AG10803 (cell line): Measurements from ENCODE around the gene CABP1.

Source experiments
- DNase-seq: peaks from one replicate; pipeline ENCODE4 v3.0.0; 2010; ENCODE audit warnings: low read depth
- H3K4me3 ChIP-seq: 2 replicates; pipeline ENCODE4 v1.5.1; 2011; ENCODE audit warnings: mild to moderate bottlenecking, low read length, control low read depth
- TF ChIP-seq, protein P1 (sequence below): conservative IDR thresholded peaks from 2 replicates; pipeline ENCODE4 v1.5.1; 2011; ENCODE audit warnings: mild to moderate bottlenecking, low read length, control low read depth, inconsistent platforms

The CABP1 gene

DNA sequence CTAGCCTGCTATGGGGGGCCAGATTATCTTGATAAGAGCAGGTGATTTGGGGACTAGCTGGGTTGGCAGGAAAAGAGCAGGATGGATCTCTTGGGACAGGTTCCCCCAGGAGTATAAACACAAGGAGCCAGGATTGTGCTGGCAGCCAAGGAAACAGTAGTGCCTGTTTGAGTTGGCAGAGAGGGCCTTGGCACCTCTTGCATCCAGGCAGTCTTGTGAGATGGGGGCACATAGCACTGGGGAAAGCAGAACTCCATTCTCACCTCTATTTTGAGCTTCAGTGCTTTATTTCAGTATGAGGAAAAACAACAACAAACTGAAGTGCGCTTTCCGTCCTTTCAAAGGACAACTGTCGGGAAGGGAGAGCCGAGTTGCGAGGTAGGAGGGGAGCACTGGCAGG is 60.5 kb downstream of the CABP1 start:
- TF ChIP-seq, protein P1, sequence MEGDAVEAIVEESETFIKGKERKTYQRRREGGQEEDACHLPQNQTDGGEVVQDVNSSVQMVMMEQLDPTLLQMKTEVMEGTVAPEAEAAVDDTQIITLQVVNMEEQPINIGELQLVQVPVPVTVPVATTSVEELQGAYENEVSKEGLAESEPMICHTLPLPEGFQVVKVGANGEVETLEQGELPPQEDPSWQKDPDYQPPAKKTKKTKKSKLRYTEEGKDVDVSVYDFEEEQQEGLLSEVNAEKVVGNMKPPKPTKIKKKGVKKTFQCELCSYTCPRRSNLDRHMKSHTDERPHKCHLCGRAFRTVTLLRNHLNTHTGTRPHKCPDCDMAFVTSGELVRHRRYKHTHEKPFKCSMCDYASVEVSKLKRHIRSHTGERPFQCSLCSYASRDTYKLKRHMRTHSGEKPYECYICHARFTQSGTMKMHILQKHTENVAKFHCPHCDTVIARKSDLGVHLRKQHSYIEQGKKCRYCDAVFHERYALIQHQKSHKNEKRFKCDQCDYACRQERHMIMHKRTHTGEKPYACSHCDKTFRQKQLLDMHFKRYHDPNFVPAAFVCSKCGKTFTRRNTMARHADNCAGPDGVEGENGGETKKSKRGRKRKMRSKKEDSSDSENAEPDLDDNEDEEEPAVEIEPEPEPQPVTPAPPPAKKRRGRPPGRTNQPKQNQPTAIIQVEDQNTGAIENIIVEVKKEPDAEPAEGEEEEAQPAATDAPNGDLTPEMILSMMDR, result no peak
- no peak for DNase-seq
- H3K4me3 ChIP-seq, result no peak overlapping the region

DNA sequence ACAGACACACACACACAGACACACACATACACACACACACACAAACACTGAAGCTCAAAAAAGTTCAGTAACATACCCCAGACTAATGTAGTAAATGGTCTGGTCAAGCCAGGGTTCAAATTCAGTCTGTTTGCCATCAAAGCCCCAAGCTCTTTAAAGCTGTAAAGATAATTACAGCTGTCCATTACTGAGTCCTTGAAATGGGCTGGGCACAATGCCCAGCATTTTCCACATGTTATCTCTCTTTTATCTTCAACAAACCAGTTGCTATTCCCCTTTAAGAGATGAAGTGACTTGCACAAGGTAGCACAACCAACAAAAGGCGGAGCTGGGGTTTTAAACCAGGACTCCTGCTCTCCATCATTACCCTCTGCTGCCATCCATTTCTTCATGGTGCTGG is 62.2 kb downstream of the CABP1 start:
- no peak overlapping the region for H3K4me3 ChIP-seq
- DNase-seq, result no peak
- TF ChIP-seq, protein P1, result no peak

DNA sequence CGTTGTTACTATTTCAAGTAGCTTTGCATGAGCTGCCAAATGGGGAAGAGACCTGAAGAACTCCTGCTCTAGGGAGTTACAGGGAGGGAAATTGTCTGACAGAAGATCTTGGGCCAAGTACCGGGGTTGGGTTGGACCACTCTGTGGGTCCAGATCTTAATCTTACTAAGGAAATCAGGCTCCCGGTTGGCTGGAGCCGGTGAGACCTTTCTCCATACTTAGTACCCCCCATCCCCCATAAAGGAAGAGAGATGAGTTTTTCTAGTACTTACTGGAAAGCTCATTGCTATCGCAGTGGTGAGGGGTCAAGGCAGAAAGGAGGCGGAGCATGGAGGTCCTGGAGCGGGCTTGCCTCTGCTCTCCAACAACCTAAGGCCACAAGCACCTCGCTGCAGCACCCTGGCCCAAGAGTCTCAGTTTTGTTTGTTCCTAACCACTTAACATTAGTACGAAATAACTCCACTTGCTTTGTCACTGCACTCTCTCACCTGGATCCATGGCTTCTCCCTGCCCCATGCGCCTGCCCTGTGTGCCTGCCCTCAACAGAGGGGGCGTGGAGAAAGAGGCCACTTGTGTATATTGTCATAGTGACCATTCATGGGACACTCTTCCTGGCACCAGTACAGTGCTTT is 63.0 kb downstream of the CABP1 start:
- TF ChIP-seq, protein P1, result no peak
- H3K4me3 ChIP-seq, result no peak overlapping the region
- DNase-seq, result no peak

DNA sequence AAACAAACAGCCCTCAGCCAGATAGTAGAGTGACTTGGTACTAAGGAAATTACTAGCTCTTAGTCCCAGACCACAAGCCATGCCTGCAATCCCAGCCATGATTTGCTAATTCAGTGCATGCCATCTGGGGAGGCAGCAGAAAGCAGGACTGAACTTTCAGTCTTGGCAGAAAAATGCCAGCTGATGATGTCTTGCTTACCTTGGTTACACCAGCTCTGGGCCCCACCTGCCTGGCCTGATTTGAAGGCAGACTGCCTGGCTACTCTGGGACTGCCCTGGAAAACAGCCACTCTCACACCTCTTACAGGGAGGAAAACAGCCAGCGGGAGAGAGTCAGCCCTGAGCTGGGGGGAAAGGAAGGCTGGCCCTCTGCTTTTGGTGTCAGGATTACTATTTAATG is 65.2 kb downstream of the CABP1 start:
- H3K4me3 ChIP-seq, result no peak overlapping the region
- TF ChIP-seq, protein P1, result no peak
- no peak for DNase-seq

DNA sequence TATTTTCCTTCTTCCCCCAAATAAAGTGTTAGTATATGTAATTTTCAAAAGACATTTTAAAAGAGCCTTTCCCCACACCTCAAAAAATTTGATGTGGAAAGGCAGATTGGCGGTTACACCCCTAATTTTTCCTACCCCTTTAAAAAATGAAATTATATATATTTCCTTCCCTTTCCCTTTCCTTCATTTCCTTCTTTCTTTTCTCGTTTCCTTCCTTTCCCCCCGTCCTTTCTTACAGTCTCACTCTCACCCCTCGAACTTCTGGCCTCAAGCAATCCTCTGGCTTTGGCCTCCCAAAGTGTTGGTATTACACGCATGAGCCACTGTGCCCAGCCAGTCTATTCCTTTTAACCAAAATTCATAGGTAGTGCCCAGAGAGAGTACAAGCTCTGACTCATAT is 65.6 kb downstream of the CABP1 start:
- TF ChIP-seq, protein P1, result no peak
- H3K4me3 ChIP-seq, result no peak overlapping the region
- DNase-seq, result no peak

DNA sequence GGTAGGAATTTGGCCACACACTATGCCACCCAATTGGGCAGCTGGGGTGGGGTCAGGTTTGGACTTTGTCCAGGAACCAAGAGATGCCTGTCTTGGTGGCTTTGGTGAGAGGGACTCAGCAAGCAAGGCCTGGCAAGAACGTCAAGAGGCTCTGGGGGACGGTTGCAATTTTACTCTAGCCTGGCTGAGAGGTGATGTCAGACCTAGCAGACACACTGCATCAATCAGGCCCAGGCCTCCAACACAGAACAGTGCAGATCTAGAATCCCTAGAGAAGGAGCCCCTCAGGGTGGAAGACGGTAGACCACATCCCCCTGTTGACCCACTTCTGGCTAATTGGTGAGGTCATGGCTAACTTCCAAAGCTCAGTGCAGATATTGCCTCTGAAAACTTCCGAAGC is 68.2 kb downstream of the CABP1 start:
- TF ChIP-seq, protein P1, result no peak
- H3K4me3 ChIP-seq, result no peak overlapping the region
- no peak for DNase-seq

DNA sequence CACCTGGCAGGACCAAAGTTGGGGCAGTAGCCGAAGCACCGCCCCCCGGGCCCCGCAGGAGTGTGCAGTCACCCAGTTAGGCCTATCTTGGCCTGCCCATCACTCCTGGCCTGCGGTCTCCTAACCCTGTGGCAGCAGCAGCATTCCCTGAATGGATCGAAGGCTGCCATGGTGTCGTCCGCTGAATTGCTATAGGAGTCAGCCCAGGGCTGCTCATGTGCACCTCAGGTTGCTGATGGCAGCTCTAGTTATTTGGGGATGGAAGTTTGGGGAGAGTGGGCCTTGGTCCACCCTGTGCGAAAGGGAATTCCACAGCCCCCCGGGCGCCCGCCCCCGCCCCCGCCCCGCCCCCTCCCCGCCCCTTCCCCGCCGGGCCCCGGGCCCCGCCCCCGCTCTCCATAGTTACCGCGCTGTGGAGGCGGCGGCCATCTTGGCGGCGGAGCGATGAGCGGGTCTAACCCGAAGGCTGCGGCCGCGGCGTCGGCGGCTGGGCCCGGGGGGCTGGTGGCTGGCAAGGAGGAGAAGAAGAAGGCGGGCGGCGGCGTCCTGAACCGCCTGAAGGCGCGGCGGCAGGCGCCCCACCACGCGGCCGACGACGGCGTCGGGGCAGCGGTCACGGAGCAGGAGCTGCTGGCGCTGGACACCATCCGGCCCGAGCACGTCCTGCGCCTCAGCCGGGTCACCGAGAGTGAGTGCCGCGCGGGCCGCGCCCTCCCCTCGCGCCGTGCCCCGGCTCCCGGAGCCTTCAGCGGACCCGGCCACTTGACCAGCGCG is 69.8 kb downstream of the CABP1 start, which contains the start of gene UNC119B:
Gene UNC119B, plus strand, starts transcription at position 428 of the 774 bp plus-strand sequence. Its CDS starts 17 bp downstream, at position 445.
- TF ChIP-seq, protein P1, result no peak
- DNase-seq, result peak; percentile 47

More for the DNA sequence above, 69.8 kb downstream of the CABP1 start, which contains the start of gene UNC119B:
- peak within 1 kb of the TSS; percentile 77 for H3K4me3 ChIP-seq
